ENCODE data around the gene COMMD7.
A peak's percentile ranks its signal among the peaks of the same experiment; 100 is the strongest.

COMMD7 gene

GRCh38 chr20:32675223-32675975 lies 67.9 kb downstream of the COMMD7 start:
- no peak for DNase-seq (ENCODE audit: low spot score)

GRCh38 chr20:32674362-32674789 lies 68.9 kb downstream of the COMMD7 start:
- DNase-seq (ENCODE audit: low spot score), result no peak

GRCh38 chr20:32672982-32673851 lies 70.0 kb downstream of the COMMD7 start:
- DNase-seq (ENCODE audit: low spot score), result no peak

GRCh38 chr20:32672394-32672981 lies 70.8 kb downstream of the COMMD7 start:
- DNase-seq (ENCODE audit: low spot score), result no peak

- DNase-seq (ENCODE audit: low spot score), result no peak
Measured at GRCh38 chr20:32670773-32671455, 72.4 kb downstream of the COMMD7 start.

- no peak for DNase-seq (ENCODE audit: low spot score)
Measured at GRCh38 chr20:32667027-32667426, 76.2 kb downstream of the COMMD7 start.

- DNase-seq (ENCODE audit: low spot score), result no peak
Measured at GRCh38 chr20:32664678-32665159, 78.5 kb downstream of the COMMD7 start.

GRCh38 chr20:32664012-32664677 lies 79.1 kb downstream of the COMMD7 start:
- DNase-seq (ENCODE audit: low spot score), result no peak

- DNase-seq (ENCODE audit: low spot score), result no peak
Measured at GRCh38 chr20:32663335-32664011, 79.8 kb downstream of the COMMD7 start.

- DNase-seq (ENCODE audit: low spot score), result no peak
Measured at GRCh38 chr20:32661820-32662528, 81.3 kb downstream of the COMMD7 start.

GRCh38 chr20:32660661-32661060 lies 82.6 kb downstream of the COMMD7 start:
- no peak for DNase-seq (ENCODE audit: low spot score)

GRCh38 chr20:32656827-32657226 lies 86.4 kb downstream of the COMMD7 start:
- no peak for DNase-seq (ENCODE audit: low spot score)

- DNase-seq (ENCODE audit: low spot score), result no peak
Measured at GRCh38 chr20:32655903-32656512, 87.3 kb downstream of the COMMD7 start.

GRCh38 chr20:32652739-32653526 lies 90.3 kb downstream of the COMMD7 start:
- DNase-seq (ENCODE audit: low spot score), result peak; percentile 92
